Measurements from ENCODE around the gene PYROXD2. TPM values are rescaled to one million over a fixed set of nuclear protein-coding genes. Genes with fewer than 3 reads are reported as not detected.

The PYROXD2 gene
- polyA plus RNA-seq, 1 of the 3 experiments (the other 2 are of a cell fraction) = 26.7 TPM

DNA sequence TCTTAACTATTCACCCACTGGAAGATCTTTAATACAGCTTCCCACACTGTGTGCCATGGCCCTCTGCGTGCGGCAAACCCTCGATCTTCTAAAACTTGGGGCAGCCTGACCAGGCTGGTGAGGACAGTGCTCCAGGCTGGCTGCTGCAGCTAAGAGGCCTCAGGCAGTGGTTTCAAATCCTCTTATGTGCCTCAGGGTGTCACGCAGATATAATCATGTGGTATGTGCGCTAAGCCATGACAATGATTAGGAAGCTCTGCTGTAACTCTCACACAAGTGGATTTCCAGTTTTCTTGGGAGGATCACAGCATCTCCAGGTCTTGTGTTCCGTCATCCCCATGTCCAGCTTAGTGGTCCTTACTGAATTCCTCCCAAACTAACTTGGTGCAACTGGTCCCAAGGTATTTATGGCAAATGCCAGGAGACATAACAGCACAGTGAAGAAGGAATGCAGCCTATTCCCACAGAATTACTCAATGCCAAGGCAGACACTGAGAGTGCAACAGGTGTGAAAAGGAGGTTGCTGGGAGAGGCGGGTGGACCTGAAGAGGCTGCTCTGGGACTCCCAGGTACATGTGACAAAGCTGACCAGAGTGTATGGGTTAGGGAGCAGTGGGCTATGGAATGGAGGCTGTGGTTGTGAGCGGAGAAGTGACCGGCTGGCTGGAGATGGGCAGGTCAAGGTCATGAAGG is 29.5 kb upstream of the PYROXD2 start:
- no peaks in the 10 kb centered on the region for H4K20me1 ChIP-seq (ENCODE audit: insufficient read depth)
- H3K9ac ChIP-seq = no peak overlapping the region
- 86% methylated on average over 7 of the region's 9 CpGs for WGBS (ENCODE audit: low lambda C conversion rate)
- ChIA-PET POLR2A (no interaction called here), CTCF (interaction anchor here (0.5 to 1.0 kb wide), 5 partner anchors 17 to 403 kb away, joined by 3 to 4 read pairs (median 3); no protein-coding TSS in a partner anchor)
- no peak overlapping the region for H3K4me3 ChIP-seq (ENCODE audit: low read depth in 2 of 2, low read length in 1 of 2)
- peaks cover 26 to 40% of the 10 kb centered on the region in 2 experiments for H3K36me3 ChIP-seq (replicated peaks in 1 of 2; ENCODE audit: control insufficient read depth in 1 of 2, insufficient read depth in 2 of 2, low read length in 1 of 2)
- H3K79me2 ChIP-seq (ENCODE audit: insufficient read depth) = peaks cover 5% of the 10 kb centered on the region; the same call in 1 of the 2 replicates
- no peak for TF ChIP-seq EP300 (IDR thresholded peaks at IDR 0.05; ENCODE audit: borderline replicate concordance in 1 of 2, low read depth in 1 of 2, low read length in 1 of 2)
- H3K4me1 ChIP-seq (ENCODE audit: control insufficient read depth in 1 of 2, insufficient read depth in 2 of 2, low read depth in 1 of 2, low read length in 1 of 2) = peaks cover 0 to 11% of the 10 kb centered on the region in 2 experiments; a peak in 1 of 4 replicates
- H3K4me2 ChIP-seq = no peak overlapping the region
- no peaks in the 10 kb centered on the region for H3K27me3 ChIP-seq (ENCODE audit: insufficient read depth)
- no peaks in the 10 kb centered on the region for H3K9me2 ChIP-seq
- no peak for DNase-seq
- H3K27ac ChIP-seq (ENCODE audit: low read depth in 2 of 2, low read length in 1 of 2) = no peak overlapping the region
- H3K9me3 ChIP-seq = no peaks in the 10 kb centered on the region
- peaks cover 9% of the 10 kb centered on the region for H3F3A ChIP-seq (replicated peaks; ENCODE audit: insufficient read depth)
- H2AFZ ChIP-seq (ENCODE audit: low read depth) = no peak overlapping the region

- no peak overlapping the region for H3K9ac ChIP-seq
- ChIA-PET POLR2A (no interaction called here), CTCF (no interaction called here)
- TF ChIP-seq NFIC (IDR thresholded peaks at IDR 0.05; ENCODE audit: borderline replicate concordance) = no peak
- no peaks in the 10 kb centered on the region for H3K9me3 ChIP-seq
- no peaks in the 10 kb centered on the region for H3K27me3 ChIP-seq (ENCODE audit: insufficient read depth)
- no peak overlapping the region for H3K27ac ChIP-seq (ENCODE audit: low read depth in 2 of 2, low read length in 1 of 2)
- DNase-seq = no peak
- no peaks in the 10 kb centered on the region for H3K4me1 ChIP-seq (ENCODE audit: control insufficient read depth in 1 of 2, insufficient read depth in 2 of 2, low read depth in 1 of 2, low read length in 1 of 2)
- peaks cover 9% of the 10 kb centered on the region for H3F3A ChIP-seq (replicated peaks; ENCODE audit: insufficient read depth)
- H2AFZ ChIP-seq (ENCODE audit: low read depth) = no peak overlapping the region
- 96% methylated on average over 3 of the region's 4 CpGs for WGBS (ENCODE audit: low lambda C conversion rate)
- H3K4me3 ChIP-seq (ENCODE audit: low read depth in 2 of 2, low read length in 1 of 2) = no peak overlapping the region
- H3K36me3 ChIP-seq (replicated peaks in 1 of 2; ENCODE audit: control insufficient read depth in 1 of 2, insufficient read depth in 2 of 2, low read length in 1 of 2) = peaks cover 48 to 49% of the 10 kb centered on the region in 2 experiments
- H4K20me1 ChIP-seq (ENCODE audit: insufficient read depth) = no peaks in the 10 kb centered on the region
- no peaks in the 10 kb centered on the region for H3K79me2 ChIP-seq (ENCODE audit: insufficient read depth)
- H3K9me2 ChIP-seq = no peaks in the 10 kb centered on the region
- H3K4me2 ChIP-seq = no peak overlapping the region
These were observed 23.7 kb upstream of the PYROXD2 start for GRCh38 chr10:98438715-98439114.

GRCh38 chr10:98436704-98437103 is 21.7 kb upstream of the PYROXD2 start:
- CTCF ChIA-PET = interaction anchor here (1.1 to 3.5 kb wide), 2 partner anchors 11 to 955 kb away, joined by 3 to 19 read pairs; no protein-coding TSS in a partner anchor
- no peaks in the 10 kb centered on the region for H3K79me2 ChIP-seq (ENCODE audit: insufficient read depth)
- H3K9ac ChIP-seq = no peak overlapping the region
- H3K27ac ChIP-seq (ENCODE audit: low read depth in 2 of 2, low read length in 1 of 2) = no peak overlapping the region
- WGBS (ENCODE audit: low lambda C conversion rate) = 95% methylated on average over 4 of the region's 4 CpGs
- peaks cover 4% of the 10 kb centered on the region; the same call in 1 of the 2 replicates for H3K9me3 ChIP-seq
- H3K27me3 ChIP-seq (ENCODE audit: insufficient read depth) = no peaks in the 10 kb centered on the region
- no peak overlapping the region for H2AFZ ChIP-seq (ENCODE audit: low read depth)
- peaks cover 4% of the 10 kb centered on the region for H3F3A ChIP-seq (replicated peaks; ENCODE audit: insufficient read depth)
- H3K4me1 ChIP-seq (ENCODE audit: control insufficient read depth in 1 of 2, insufficient read depth in 2 of 2, low read depth in 1 of 2, low read length in 1 of 2) = no peaks in the 10 kb centered on the region
- H3K9me2 ChIP-seq = no peaks in the 10 kb centered on the region
- DNase-seq = no peak
- POLR2A ChIA-PET = no interaction called here
- TF ChIP-seq FOSL2 (IDR thresholded peaks at IDR 0.05; ENCODE audit: borderline replicate concordance, low read depth) (no peak), SMC3 (IDR thresholded peaks at IDR 0.05; ENCODE audit: low read depth, low read length) (no peak), JUND (IDR thresholded peaks at IDR 0.05) (no peak), RFX5 (IDR thresholded peaks at IDR 0.05; ENCODE audit: low read length) (no peak)
- TF ChIP-seq, protein P1, sequence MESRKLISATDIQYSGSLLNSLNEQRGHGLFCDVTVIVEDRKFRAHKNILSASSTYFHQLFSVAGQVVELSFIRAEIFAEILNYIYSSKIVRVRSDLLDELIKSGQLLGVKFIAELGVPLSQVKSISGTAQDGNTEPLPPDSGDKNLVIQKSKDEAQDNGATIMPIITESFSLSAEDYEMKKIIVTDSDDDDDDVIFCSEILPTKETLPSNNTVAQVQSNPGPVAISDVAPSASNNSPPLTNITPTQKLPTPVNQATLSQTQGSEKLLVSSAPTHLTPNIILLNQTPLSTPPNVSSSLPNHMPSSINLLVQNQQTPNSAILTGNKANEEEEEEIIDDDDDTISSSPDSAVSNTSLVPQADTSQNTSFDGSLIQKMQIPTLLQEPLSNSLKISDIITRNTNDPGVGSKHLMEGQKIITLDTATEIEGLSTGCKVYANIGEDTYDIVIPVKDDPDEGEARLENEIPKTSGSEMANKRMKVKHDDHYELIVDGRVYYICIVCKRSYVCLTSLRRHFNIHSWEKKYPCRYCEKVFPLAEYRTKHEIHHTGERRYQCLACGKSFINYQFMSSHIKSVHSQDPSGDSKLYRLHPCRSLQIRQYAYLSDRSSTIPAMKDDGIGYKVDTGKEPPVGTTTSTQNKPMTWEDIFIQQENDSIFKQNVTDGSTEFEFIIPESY (IDR thresholded peaks at IDR 0.05; ENCODE audit: borderline replicate concordance, low read depth) = no peak
- no peak overlapping the region for H3K4me3 ChIP-seq (ENCODE audit: low read depth in 2 of 2, low read length in 1 of 2)
- H3K4me2 ChIP-seq = no peak overlapping the region
- peaks cover 54 to 60% of the 10 kb centered on the region in 2 experiments for H3K36me3 ChIP-seq (replicated peaks in 1 of 2; ENCODE audit: control insufficient read depth in 1 of 2, insufficient read depth in 2 of 2, low read length in 1 of 2)
- H4K20me1 ChIP-seq (ENCODE audit: insufficient read depth) = no peaks in the 10 kb centered on the region
